IMR-90 (cell line): Measurements from ENCODE around the gene UST. TPM values are rescaled to one million over a fixed set of nuclear protein-coding genes. Genes with fewer than 3 reads are reported as not detected.

ENCODE experiments used
- ATAC-seq: fragments of 200-7000 bp; cut with Tn5 transposase; 2 replicates; pipeline ENCODE4 v1.9.1; 2020; ENCODE audit warnings: low read depth, mild to moderate bottlenecking, moderate library complexity
- BruUV-seq: library from RNA; stranded (reverse); fragments of 400-500 nt; replicated peaks from 2 replicates; lab custom pipeline; 2021; lab: Mats Ljungman, UMichigan
- CTCF ChIA-PET: fragments of 300-600 bp; formaldehyde crosslinking; extraction: SDS; loops from one replicate; lab custom pipeline; 2021; ENCODE audit warnings: antibody characterized with exemption; lab: Yijun Ruan, JAX
- POLR2A ChIA-PET: fragments of 300-600 bp; sonication (Branson Sonifier 250); formaldehyde crosslinking; loops from one replicate; lab custom pipeline; 2022; ENCODE audit warnings: antibody characterized with exemption; ENCODE audit not compliant: unreplicated experiment; lab: Charles Lee
- DNase-seq: peaks from one replicate; pipeline ENCODE4 v3.0.0; 2013
- H2AFZ ChIP-seq: replicated peaks from 2 replicates; pipeline ENCODE3; 2013; ENCODE audit warnings: low read length, mild to moderate bottlenecking; ENCODE audit not compliant: poor library complexity
- H2AK5ac ChIP-seq: 2 replicates; pipeline ENCODE4 v1.6.1; 2013; ENCODE audit warnings: low read depth, low read length, inconsistent platforms
- H2AK9ac ChIP-seq: replicated peaks from 2 replicates; pipeline ENCODE3; 2013; ENCODE audit warnings: mild to moderate bottlenecking, low read depth, low read length, moderate library complexity; ENCODE audit not compliant: poor library complexity
- H2BK120ac ChIP-seq: 2 replicates; pipeline ENCODE4 v1.6.1; 2013; ENCODE audit warnings: low read depth, low read length, inconsistent platforms
- H2BK15ac ChIP-seq: 3 replicates; pipeline ENCODE4 v1.6.1; 2013; ENCODE audit warnings: low read depth, low read length, inconsistent platforms
- H2BK20ac ChIP-seq: 2 replicates; pipeline ENCODE4 v1.6.1; 2013; ENCODE audit warnings: low read depth, mild to moderate bottlenecking, inconsistent platforms, low read length, moderate library complexity
- H2BK5ac ChIP-seq: 2 replicates; pipeline ENCODE4 v1.6.1; 2013; ENCODE audit warnings: mild to moderate bottlenecking, low read depth, low read length, inconsistent platforms; ENCODE audit not compliant: poor library complexity, severe bottlenecking
- H3K14ac ChIP-seq: replicated peaks from 2 replicates; pipeline ENCODE4 v1.6.1; 2013; ENCODE audit warnings: low read depth, low read length, inconsistent platforms
- H3K18ac ChIP-seq: 2 replicates; pipeline ENCODE4 v1.6.1; 2013; ENCODE audit warnings: low read depth, low read length, control low read depth
- H3K23ac ChIP-seq: 2 replicates; pipeline ENCODE4 v1.6.1; 2013; ENCODE audit warnings: low read depth, low read length, inconsistent platforms
- H3K27ac ChIP-seq: 2 replicates; pipeline ENCODE4 v1.5.1; 2013; ENCODE audit warnings: mild to moderate bottlenecking, control low read depth, low read length; ENCODE audit not compliant: insufficient read depth
- H3K27me3 ChIP-seq: 2 replicates; pipeline ENCODE4 v1.6.1; 2013; ENCODE audit warnings: low read length; ENCODE audit not compliant: control insufficient read depth, insufficient read depth
- H3K36me3 ChIP-seq: 2 replicates; pipeline ENCODE4 v1.6.1; 2013; ENCODE audit warnings: low read length, mixed read lengths; ENCODE audit not compliant: control insufficient read depth, insufficient read depth
- H3K4ac ChIP-seq: 2 replicates; pipeline ENCODE4 v1.6.1; 2013; ENCODE audit warnings: low read depth, low read length, inconsistent platforms
- H3K4me1 ChIP-seq: 2 replicates; pipeline ENCODE4 v1.6.1; 2013; ENCODE audit warnings: low read length, mixed read lengths; ENCODE audit not compliant: control insufficient read depth, insufficient read depth
- H3K4me2 ChIP-seq: 2 replicates; pipeline ENCODE4 v1.6.1; 2013; ENCODE audit warnings: low read depth, mild to moderate bottlenecking, control low read depth, low read length, moderate library complexity
- H3K4me3 ChIP-seq: 2 replicates; pipeline ENCODE4 v1.5.1; 2013; ENCODE audit warnings: low read depth, mild to moderate bottlenecking, control low read depth, low read length, moderate library complexity; ENCODE audit not compliant: insufficient read depth
- H3K56ac ChIP-seq: 2 replicates; pipeline ENCODE4 v1.6.1; 2013; ENCODE audit warnings: low read length, inconsistent platforms; ENCODE audit not compliant: insufficient read depth; ENCODE audit errors: extremely low read depth
- H3K79me1 ChIP-seq, 2 experiments: 2 replicates each; pipeline ENCODE4 v1.6.1; 2013; ENCODE audit warnings: low read length in 2 of 2, inconsistent platforms in 1 of 2, low read depth in 1 of 2
- H3K9ac ChIP-seq: 2 replicates; pipeline ENCODE4 v1.6.1; 2013; ENCODE audit warnings: low read depth, low read length, control low read depth
- H3K9me1 ChIP-seq: 2 replicates; pipeline ENCODE4 v1.6.1; 2013; ENCODE audit warnings: low read length, inconsistent platforms; ENCODE audit not compliant: insufficient read depth
- H3K9me3 ChIP-seq: 2 replicates; pipeline ENCODE4 v1.6.1; 2013; ENCODE audit warnings: low read length; ENCODE audit not compliant: control insufficient read depth, insufficient read depth
- H4K20me1 ChIP-seq: 2 replicates; pipeline ENCODE4 v1.6.1; 2013; ENCODE audit warnings: low read length, inconsistent platforms; ENCODE audit not compliant: insufficient read depth
- H4K5ac ChIP-seq: 2 replicates; pipeline ENCODE4 v1.6.1; 2013; ENCODE audit warnings: mild to moderate bottlenecking, low read depth, low read length, control low read depth
- H4K8ac ChIP-seq, 2 experiments: 2 replicates each; pipeline ENCODE4 v1.6.1; 2013; ENCODE audit warnings: low read depth in 2 of 2, low read length in 2 of 2, control low read depth in 1 of 2, inconsistent platforms in 1 of 2
- H4K91ac ChIP-seq: 2 replicates; pipeline ENCODE4 v1.6.1; 2013; ENCODE audit warnings: low read depth, low read length, inconsistent platforms; ENCODE audit not compliant: insufficient read depth
- CEBPB ChIP-seq: IDR thresholded peaks from 2 replicates; pipeline ENCODE4 v1.6.1; 2012; ENCODE audit warnings: low read depth, low read length, improper control_type of control experiment
- CHD1 ChIP-seq: IDR thresholded peaks from 2 replicates; pipeline ENCODE4 v1.6.1; 2012; ENCODE audit warnings: low read depth, low read length, improper control_type of control experiment
- CTCF ChIP-seq: conservative IDR thresholded peaks from 2 replicates; pipeline ENCODE4 v1.5.1; 2012; ENCODE audit warnings: mild to moderate bottlenecking, low read depth, low read length, improper control_type of control experiment
- ELK1 ChIP-seq: fragments of 150-350 bp; IDR thresholded peaks from 2 replicates; pipeline ENCODE4 v1.6.1; 2016; ENCODE audit warnings: low read depth, mild to moderate bottlenecking, low read length, moderate library complexity, borderline replicate concordance
- MAZ ChIP-seq: IDR thresholded peaks from 2 replicates; pipeline ENCODE4 v1.6.1; 2012; ENCODE audit warnings: low read depth, mild to moderate bottlenecking, low read length, improper control_type of control experiment, moderate library complexity, borderline replicate concordance
- NFE2L2 ChIP-seq: fragments of 150-350 bp; IDR thresholded peaks from 2 replicates; pipeline ENCODE4 v1.6.1; 2016; ENCODE audit warnings: low read depth, mild to moderate bottlenecking, low read length
- RAD21 ChIP-seq: IDR thresholded peaks from 2 replicates; pipeline ENCODE4 v1.6.1; 2012; ENCODE audit warnings: low read length, improper control_type of control experiment
- RCOR1 ChIP-seq: IDR thresholded peaks from 2 replicates; pipeline ENCODE4 v1.6.1; 2012; ENCODE audit warnings: mild to moderate bottlenecking, low read length, improper control_type of control experiment; ENCODE audit not compliant: insufficient replicate concordance
- RFX5 ChIP-seq: IDR thresholded peaks from 2 replicates; pipeline ENCODE4 v1.8.0; 2012; ENCODE audit warnings: low read depth, mild to moderate bottlenecking, low read length, moderate library complexity
- SMC3 ChIP-seq: fragments of 150-350 bp; IDR thresholded peaks from 2 replicates; pipeline ENCODE4 v1.6.1; 2016; ENCODE audit warnings: low read depth, mild to moderate bottlenecking, antibody characterized with exemption, low read length, moderate library complexity
- WGBS, 2 experiments: methylation state at CpG; one replicate each; pipeline versions ENCODE4 v1.1.5 to v1.1.7; 2013; ENCODE audit warnings: missing lambda C conversion rate in 2 of 2; ENCODE audit not compliant: insufficient read length in 1 of 2; ENCODE audit errors: extremely low coverage in 2 of 2; 5-methylcytosine and 5-hydroxymethylcytosine counted together
- dilution Hi-C: fragments of 300-500 bp; cut with HindIII; formaldehyde crosslinking; loops from one replicate; pipeline ENCODE4 v1.14.3; 2018; ENCODE audit warnings: low sequenced_read_pairs; ENCODE audit not compliant: unreplicated experiment
- in situ Hi-C: fragments of 300-500 bp; cut with MboI; formaldehyde crosslinking; loops from 3 replicates; pipeline ENCODE4 v1.14.3; 2019; ENCODE audit warnings: low sequenced_read_pairs, inconsistent platforms, mixed read lengths
- intact Hi-C: fragments of 100-400 bp; cut with micrococcal nuclease; formaldehyde crosslinking; loops from 2 replicates; pipeline ENCODE4 v1.10.0; 2022
- polyA plus RNA-seq, 3 experiments: library from polyadenylated mRNA; depleted of rRNA; stranded (reverse); fragments of >200 nt; gene quantifications; 2 replicates each; pipeline ENCODE4 v1.2.3, GENCODE V29; 2012; ENCODE audit warnings: low replicate concordance in 1 of 3
- total RNA-seq: library from RNA; depleted of rRNA; stranded (reverse); fragments of >200 nt; gene quantifications from 2 replicates; pipeline ENCODE4 v1.2.3, GENCODE V29; 2012

Gene UST
- total and polyA plus RNA-seq, 2 of the 4 experiments (the other 2 are of a cell fraction): 7.7 to 13.8 TPM

DNA sequence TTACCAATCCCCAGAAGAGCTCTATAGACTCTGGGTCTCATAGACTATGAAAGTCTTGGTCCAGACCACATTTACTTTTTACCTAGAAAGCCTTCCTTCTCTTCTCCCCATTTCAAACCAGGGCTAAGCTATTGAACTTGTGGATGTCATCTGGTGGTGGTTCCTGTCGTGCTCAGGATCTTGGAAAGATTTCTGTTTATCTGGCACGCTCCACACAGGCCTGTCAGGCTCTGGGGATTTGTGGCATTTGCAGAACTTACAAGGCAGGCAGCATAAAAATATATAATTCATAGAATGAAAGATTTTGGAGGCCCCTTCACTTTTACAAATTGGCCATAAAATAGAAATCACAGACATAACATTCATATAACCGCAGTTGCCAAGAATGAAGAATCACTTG lies 188.1 kb downstream of the UST start:
- no peak overlapping the region for H2AK5ac ChIP-seq
- H3K56ac ChIP-seq: no peak overlapping the region
- H3K27me3 ChIP-seq: no peaks in the 10 kb centered on the region
- H4K91ac ChIP-seq: no peak overlapping the region
- H3K14ac ChIP-seq: peak overlapping the region; percentile 22; the same call in 1 of the 2 replicates
- ChIA-PET POLR2A (no interaction called here), CTCF (no interaction called here)
- H2AK9ac ChIP-seq: no peak overlapping the region
- dilution Hi-C loops (no loop called here), in situ Hi-C loops (no loop called here), intact Hi-C loops (loop anchor here (5.0 kb wide), 1 partner anchor 48 kb away; no protein-coding TSS in a partner anchor)
- H3K36me3 ChIP-seq: no peaks in the 10 kb centered on the region
- no peak overlapping the region for H2BK5ac ChIP-seq
- H2AFZ ChIP-seq: no peak overlapping the region
- WGBS, 2 experiments: no CpG with 5 or more reads among the region's 3 CpGs
- H3K9me1 ChIP-seq: peaks cover 3% of the 10 kb centered on the region; the same call in 1 of the 2 replicates
- H3K27ac ChIP-seq: no peak overlapping the region
- H4K5ac ChIP-seq: no peak overlapping the region
- H3K18ac ChIP-seq: no peak overlapping the region
- no peak overlapping the region for H2BK20ac ChIP-seq
- DNase-seq (no peak), ATAC-seq (peak; percentile 11; the same call in 1 of the 2 replicates)
- no peak overlapping the region for H4K8ac ChIP-seq
- H3K9ac ChIP-seq: no peak overlapping the region
- BruUV-seq: no TSS peak
- no peaks in the 10 kb centered on the region for H3K9me3 ChIP-seq
- no peaks in the 10 kb centered on the region for H3K79me1 ChIP-seq
- H3K4me3 ChIP-seq: no peak overlapping the region
- H3K23ac ChIP-seq: no peak overlapping the region
- no peak overlapping the region for H3K4me2 ChIP-seq
- TF ChIP-seq SMC3 (no peak), MAZ (no peak), RFX5 (no peak), CHD1 (no peak), CEBPB (no peak), ELK1 (no peak), RAD21 (no peak), CTCF (no peak), NFE2L2 (no peak), RCOR1 (no peak)
- no peak overlapping the region for H3K4ac ChIP-seq
- no peaks in the 10 kb centered on the region for H4K20me1 ChIP-seq
- no peak overlapping the region for H2BK120ac ChIP-seq
- H2BK15ac ChIP-seq: no peak overlapping the region
- peaks cover 5% of the 10 kb centered on the region for H3K4me1 ChIP-seq
